Neural crest cell (in vitro differentiated cells): Measurements from ENCODE around the gene MRTO4. TPM values are rescaled to one million over a fixed set of nuclear protein-coding genes. Genes with fewer than 3 reads are reported as not detected.
"Not testable (repeated sequence)": the region's sequence is repeated elsewhere in the genome, so short reads cannot be mapped to it uniquely, and the experiment has no call there.

ENCODE experiments used
- DNase-seq: peaks from one replicate; pipeline ENCODE4 v3.0.0; 2021; ENCODE audit warnings: low read depth, mixed read lengths, low spot score
- H3K27ac Mint-ChIP-seq: one replicate; pipeline ENCODE4 v1.8.0; 2021; ENCODE audit warnings: mild to moderate bottlenecking, mixed read lengths; ENCODE audit not compliant: unreplicated experiment
- H3K27me3 Mint-ChIP-seq: 2 replicates; pipeline ENCODE4 v1.8.0; 2021; ENCODE audit warnings: low read depth, mild to moderate bottlenecking, mixed read lengths
- H3K36me3 Mint-ChIP-seq: 2 replicates; pipeline ENCODE4 v1.8.0; 2021; ENCODE audit warnings: low read depth, mild to moderate bottlenecking, mixed read lengths
- H3K4me1 Mint-ChIP-seq: 2 replicates; pipeline ENCODE4 v1.8.0; 2021; ENCODE audit warnings: mixed read lengths
- H3K4me3 Mint-ChIP-seq: one replicate; pipeline ENCODE4 v1.8.0; 2021; ENCODE audit warnings: mild to moderate bottlenecking, mixed read lengths
- H3K9me3 Mint-ChIP-seq: 2 replicates; pipeline ENCODE4 v1.8.0; 2021; ENCODE audit warnings: mixed read lengths
- total RNA-seq: library from RNA; stranded (reverse); gene quantifications from 2 replicates; pipeline ENCODE4 v1.2.1, GENCODE V29; 2021
- TF ChIP-seq, protein P1 (sequence below): fragments of 200-600 bp; sonication (generic); conservative IDR thresholded peaks from 2 replicates; pipeline ENCODE4 v1.5.0; 2021; ENCODE audit warnings: antibody characterized with exemption, mild to moderate bottlenecking

MRTO4 gene
- total RNA-seq, 1 donor from 2014 or later, result 58.3 TPM

DNA sequence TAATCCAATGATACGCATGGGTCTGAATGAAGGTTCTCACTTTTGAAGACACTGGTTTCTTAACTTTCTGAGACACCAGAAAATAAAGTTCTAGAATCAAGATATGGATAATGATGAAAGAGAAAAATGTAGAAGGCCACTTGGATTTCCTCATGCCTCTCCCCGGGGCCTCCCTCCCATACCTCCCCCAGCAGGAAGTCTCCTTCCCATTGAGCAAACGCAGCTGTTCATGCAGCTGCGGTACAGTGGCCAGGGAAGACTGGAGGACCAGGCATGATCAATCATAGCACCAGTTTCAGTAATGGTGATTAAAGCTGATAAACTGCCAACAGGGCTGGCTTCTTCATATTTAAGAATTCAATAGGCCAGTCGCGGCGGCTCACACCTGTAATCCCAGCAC is 30.6 kb upstream of the MRTO4 start:
- Mint-ChIP-seq H3K36me3 (peaks cover 20% of the 10 kb centered on the region), H3K27ac (no peak overlapping the region), H3K27me3 (no peaks in the 10 kb centered on the region), H3K9me3 (no peaks in the 10 kb centered on the region), H3K4me3 (no peak overlapping the region), H3K4me1 (no peaks in the 10 kb centered on the region)
- DNase-seq, result no peak
- TF ChIP-seq, protein P1, sequence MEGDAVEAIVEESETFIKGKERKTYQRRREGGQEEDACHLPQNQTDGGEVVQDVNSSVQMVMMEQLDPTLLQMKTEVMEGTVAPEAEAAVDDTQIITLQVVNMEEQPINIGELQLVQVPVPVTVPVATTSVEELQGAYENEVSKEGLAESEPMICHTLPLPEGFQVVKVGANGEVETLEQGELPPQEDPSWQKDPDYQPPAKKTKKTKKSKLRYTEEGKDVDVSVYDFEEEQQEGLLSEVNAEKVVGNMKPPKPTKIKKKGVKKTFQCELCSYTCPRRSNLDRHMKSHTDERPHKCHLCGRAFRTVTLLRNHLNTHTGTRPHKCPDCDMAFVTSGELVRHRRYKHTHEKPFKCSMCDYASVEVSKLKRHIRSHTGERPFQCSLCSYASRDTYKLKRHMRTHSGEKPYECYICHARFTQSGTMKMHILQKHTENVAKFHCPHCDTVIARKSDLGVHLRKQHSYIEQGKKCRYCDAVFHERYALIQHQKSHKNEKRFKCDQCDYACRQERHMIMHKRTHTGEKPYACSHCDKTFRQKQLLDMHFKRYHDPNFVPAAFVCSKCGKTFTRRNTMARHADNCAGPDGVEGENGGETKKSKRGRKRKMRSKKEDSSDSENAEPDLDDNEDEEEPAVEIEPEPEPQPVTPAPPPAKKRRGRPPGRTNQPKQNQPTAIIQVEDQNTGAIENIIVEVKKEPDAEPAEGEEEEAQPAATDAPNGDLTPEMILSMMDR, result no peak

- no peaks in the 10 kb centered on the region for H3K9me3 Mint-ChIP-seq
- peaks cover 22% of the 10 kb centered on the region for H3K36me3 Mint-ChIP-seq
Measured at GRCh38 chr1:19222573-19222972, 29.0 kb upstream of the MRTO4 start.

DNA sequence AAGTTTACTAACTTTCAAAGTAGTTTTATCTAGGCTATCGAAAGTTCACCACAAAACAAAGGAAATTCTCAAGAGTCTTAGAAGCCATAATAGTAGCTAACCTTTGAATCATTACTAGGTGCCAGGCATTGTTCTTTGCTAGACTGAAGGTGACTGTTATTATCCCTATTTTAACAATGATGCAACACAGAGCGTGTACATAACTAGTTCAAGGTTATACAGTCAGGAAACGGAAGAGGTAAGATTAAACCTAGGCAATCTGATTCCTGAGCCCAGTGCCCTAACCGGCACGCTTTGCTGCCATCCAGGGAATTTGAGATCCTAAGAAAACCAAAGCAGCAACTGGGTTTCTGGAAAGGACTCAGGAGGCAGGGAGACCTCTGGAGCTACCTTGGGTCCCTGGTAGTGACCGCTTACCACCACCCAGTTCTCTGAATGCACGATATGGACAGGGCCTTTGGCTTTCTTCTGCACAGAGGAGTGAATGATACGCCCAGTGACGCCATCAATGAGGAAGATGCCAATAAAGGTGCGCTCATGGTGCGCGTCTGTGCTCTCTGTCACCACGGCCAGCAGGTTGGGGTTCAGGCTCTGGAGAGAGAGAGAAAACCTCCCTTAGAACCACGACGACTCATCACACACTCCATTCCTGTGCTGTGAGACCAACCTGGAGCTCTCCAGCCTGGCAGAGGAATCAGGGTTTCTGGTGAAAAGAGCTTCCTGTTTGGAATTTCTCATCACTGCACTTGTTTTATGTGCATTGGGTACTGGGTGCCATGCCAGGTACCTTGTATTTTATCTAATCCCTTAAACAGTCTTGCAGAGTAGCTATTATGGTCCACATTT is 28.4 kb upstream of the MRTO4 start:
- no peak overlapping the region for H3K4me3 Mint-ChIP-seq
- no peaks in the 10 kb centered on the region for H3K27me3 Mint-ChIP-seq

More at GRCh38 chr1:19222573-19222972, 29.0 kb upstream of the MRTO4 start:
- no peaks in the 10 kb centered on the region for H3K27me3 Mint-ChIP-seq
- H3K27ac Mint-ChIP-seq, result no peak overlapping the region
- TF ChIP-seq, protein P1, result no peak
- no peaks in the 10 kb centered on the region for H3K4me1 Mint-ChIP-seq
- DNase-seq, result no peak
- H3K4me3 Mint-ChIP-seq, result no peak overlapping the region

GRCh38 chr1:19229229-19229628 is 22.4 kb upstream of the MRTO4 start:
- H3K36me3 Mint-ChIP-seq, result peaks cover 13% of the 10 kb centered on the region
- TF ChIP-seq, protein P1, result no peak
- H3K27ac Mint-ChIP-seq, result no peak overlapping the region
- no peaks in the 10 kb centered on the region for H3K9me3 Mint-ChIP-seq
- H3K4me3 Mint-ChIP-seq, result no peak overlapping the region
- DNase-seq, result no peak
- no peaks in the 10 kb centered on the region for H3K27me3 Mint-ChIP-seq
- no peaks in the 10 kb centered on the region for H3K4me1 Mint-ChIP-seq

More for the DNA sequence above, 28.4 kb upstream of the MRTO4 start:
- no peaks in the 10 kb centered on the region for H3K9me3 Mint-ChIP-seq
- H3K4me1 Mint-ChIP-seq, result no peaks in the 10 kb centered on the region
- peaks cover 18% of the 10 kb centered on the region for H3K36me3 Mint-ChIP-seq
- DNase-seq, result no peak
- TF ChIP-seq, protein P1, result no peak
- H3K27ac Mint-ChIP-seq, result no peak overlapping the region

- Mint-ChIP-seq H3K4me3 (no peak overlapping the region), H3K27me3 (no peaks in the 10 kb centered on the region), H3K9me3 (no peaks in the 10 kb centered on the region), H3K27ac (no peak overlapping the region), H3K36me3 (peaks cover 11% of the 10 kb centered on the region), H3K4me1 (no peaks in the 10 kb centered on the region)
- no peak for DNase-seq
- TF ChIP-seq, protein P1, result no peak
Measured at GRCh38 chr1:19229828-19230325, 21.7 kb upstream of the MRTO4 start.

GRCh38 chr1:19231736-19232523 is 19.7 kb upstream of the MRTO4 start:
- H3K4me1 Mint-ChIP-seq, H3K4me3 Mint-ChIP-seq, H3K36me3 Mint-ChIP-seq: not testable (repeated sequence)

More at GRCh38 chr1:19231736-19232523, 19.7 kb upstream of the MRTO4 start:
- not testable (repeated sequence) for H3K27me3 Mint-ChIP-seq, DNase-seq, H3K9me3 Mint-ChIP-seq, H3K27ac Mint-ChIP-seq
